Body of pancreas (tissue), 4 donors: ENCODE data around the gene STAMBPL1.
"Not testable (repeated sequence)": the region's sequence is repeated elsewhere in the genome, so short reads cannot be mapped to it uniquely, and the experiment has no call there.

Experiments
- POLR2A ChIP-seq, 3 donors: fragments of 450-650 bp; IDR thresholded peaks; one replicate each; pipeline ENCODE4 v1.6.1; 2016; ENCODE audit warnings: antibody characterized with exemption in 3 of 3, mild to moderate bottlenecking in 2 of 3
- TF ChIP-seq, protein P1 (sequence below), 7 experiments: fragments of 450-650 bp in 4 of 7; fragments of 200-600 bp in 3 of 7; sonication (generic) in 3 of 7; IDR thresholded peaks; one replicate each; pipeline ENCODE4 v1.5.1; 2016 to 2019; ENCODE audit warnings: antibody characterized with exemption in 7 of 7

DNA sequence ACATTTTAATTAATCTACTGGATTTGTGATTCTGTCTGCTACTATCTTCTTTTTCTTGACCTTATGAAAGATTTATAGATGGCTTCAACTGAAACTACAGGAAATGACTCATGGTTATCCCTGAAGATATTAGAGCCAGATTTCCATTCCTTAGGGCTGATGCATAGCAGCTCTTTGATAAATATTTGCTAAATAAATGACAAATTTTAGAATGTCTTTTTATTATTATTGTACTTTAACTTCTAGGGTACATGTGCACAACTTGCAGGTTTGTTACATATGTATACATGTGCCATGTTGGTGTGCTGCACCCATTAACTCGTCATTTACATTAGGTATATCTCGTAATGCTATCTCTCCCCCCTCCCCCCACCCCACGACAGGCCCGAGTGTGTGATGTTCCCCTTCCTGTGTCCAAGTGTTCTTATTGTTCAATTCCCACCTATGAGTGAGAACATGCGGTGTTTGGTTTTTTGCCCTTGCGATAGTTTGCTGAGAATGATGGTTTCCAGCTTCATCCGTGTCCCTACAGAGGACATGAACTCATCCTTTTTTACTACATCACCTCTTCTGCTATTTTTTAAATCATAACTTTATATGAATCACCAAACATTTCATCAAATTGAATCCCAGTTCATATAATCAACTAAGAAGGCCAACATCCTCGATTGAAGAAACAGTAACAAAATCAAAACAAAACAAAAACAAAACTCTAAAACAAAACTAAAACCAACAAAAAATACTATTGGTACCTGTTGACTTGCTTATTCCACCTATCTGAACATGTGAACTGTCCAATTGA is 2.8 kb downstream of the STAMBPL1 start:
- not testable (repeated sequence) for TF ChIP-seq POLR2A (IDR thresholded peaks at IDR 0.05)
- TF ChIP-seq, protein P1, sequence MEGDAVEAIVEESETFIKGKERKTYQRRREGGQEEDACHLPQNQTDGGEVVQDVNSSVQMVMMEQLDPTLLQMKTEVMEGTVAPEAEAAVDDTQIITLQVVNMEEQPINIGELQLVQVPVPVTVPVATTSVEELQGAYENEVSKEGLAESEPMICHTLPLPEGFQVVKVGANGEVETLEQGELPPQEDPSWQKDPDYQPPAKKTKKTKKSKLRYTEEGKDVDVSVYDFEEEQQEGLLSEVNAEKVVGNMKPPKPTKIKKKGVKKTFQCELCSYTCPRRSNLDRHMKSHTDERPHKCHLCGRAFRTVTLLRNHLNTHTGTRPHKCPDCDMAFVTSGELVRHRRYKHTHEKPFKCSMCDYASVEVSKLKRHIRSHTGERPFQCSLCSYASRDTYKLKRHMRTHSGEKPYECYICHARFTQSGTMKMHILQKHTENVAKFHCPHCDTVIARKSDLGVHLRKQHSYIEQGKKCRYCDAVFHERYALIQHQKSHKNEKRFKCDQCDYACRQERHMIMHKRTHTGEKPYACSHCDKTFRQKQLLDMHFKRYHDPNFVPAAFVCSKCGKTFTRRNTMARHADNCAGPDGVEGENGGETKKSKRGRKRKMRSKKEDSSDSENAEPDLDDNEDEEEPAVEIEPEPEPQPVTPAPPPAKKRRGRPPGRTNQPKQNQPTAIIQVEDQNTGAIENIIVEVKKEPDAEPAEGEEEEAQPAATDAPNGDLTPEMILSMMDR (IDR thresholded peaks at IDR 0.05), result not testable (repeated sequence)
